K562 (cell line): ENCODE results near the gene OR1B1. TPM values are rescaled to one million over a fixed set of nuclear protein-coding genes. Genes with fewer than 3 reads are reported as not detected.

Experiments
- DACH1 ChIP-seq: fragments of 450-650 bp; IDR thresholded peaks from 2 replicates; pipeline ENCODE4 v1.6.1; 2018; ENCODE audit not compliant: partially characterized antibody
- HNRNPUL1 ChIP-seq: fragments of 200-400 bp; formaldehyde crosslinking; IDR thresholded peaks from 2 replicates; pipeline ENCODE4 v1.6.1; 2017; ENCODE audit warnings: low read length
- KAT2B ChIP-seq: IDR thresholded peaks from one replicate; pipeline ENCODE4 v1.6.1; 2012; ENCODE audit warnings: low read depth, mild to moderate bottlenecking, control low read depth, inconsistent platforms, low read length, moderate library complexity
- NCOR1 ChIP-seq: fragments of 450-650 bp; IDR thresholded peaks from 2 replicates; pipeline ENCODE4 v1.6.1; 2016; ENCODE audit warnings: mild to moderate bottlenecking, moderate library complexity
- NELFE ChIP-seq: IDR thresholded peaks from 2 replicates; pipeline ENCODE4 v1.6.1; 2011; ENCODE audit warnings: mild to moderate bottlenecking; ENCODE audit not compliant: insufficient read depth, insufficient read length
- NR3C1 ChIP-seq: sonication (generic); formaldehyde crosslinking; IDR thresholded peaks from 2 replicates; pipeline ENCODE4 v1.8.1; 2022; ENCODE audit warnings: missing genetic modification reagents
- SMARCE1 ChIP-seq: fragments of 450-650 bp; IDR thresholded peaks from 2 replicates; pipeline ENCODE4 v1.7.1; 2016; ENCODE audit warnings: mild to moderate bottlenecking
- TEAD4 ChIP-seq, 2 experiments: sonication (generic) in 1 of 2; formaldehyde crosslinking in 1 of 2; IDR thresholded peaks; 2 replicates each; pipeline versions ENCODE4 v1.6.1 to v1.8.0; 2012 to 2022; ENCODE audit warnings: borderline replicate concordance in 1 of 2, inconsistent platforms in 1 of 2, low read length in 1 of 2, mild to moderate bottlenecking in 1 of 2, missing genetic modification reagents in 1 of 2
- ZBTB8A ChIP-seq: fragments of 450-650 bp; IDR thresholded peaks from 2 replicates; pipeline ENCODE4 v1.6.1; 2018; ENCODE audit warnings: mild to moderate bottlenecking, moderate library complexity; ENCODE audit not compliant: partially characterized antibody
- ZNF134 ChIP-seq: fragments of 250-450 bp; sonication (Bioruptor Pico); conservative IDR thresholded peaks from 2 replicates; pipeline ENCODE4 v1.4.0; 2020
- ZNF232 ChIP-seq: sonication (generic); formaldehyde crosslinking; IDR thresholded peaks from 2 replicates; pipeline ENCODE4 v1.8.0; 2022; ENCODE audit warnings: mild to moderate bottlenecking, missing genetic modification reagents
- polyA plus RNA-seq, 8 experiments: library from polyadenylated mRNA; depleted of rRNA in 4 of 8; stranded (reverse) in 5 of 8; unstranded in 3 of 8; fragments of >200 nt; fragmentation: Nextera tagmentation in 2 of 8; fragmentation: Illumina TruSeq in 1 of 8; extraction: Ambion mirVana in 2 of 8; extraction: Trizol in 1 of 8; gene quantifications; 2 replicates each; pipeline versions ENCODE4 v1.2.1 to v1.2.3, GENCODE V29; 2011 to 2014; ENCODE audit warnings: inconsistent platforms in 1 of 8, missing spikeins in 1 of 8
- total RNA-seq, 7 experiments: library from RNA; depleted of rRNA in 6 of 7; stranded (reverse); fragments of >200 nt in 6 of 7; fragmentation: Illumina TruSeq in 2 of 7; extraction: Trizol in 2 of 7; gene quantifications; 2 replicates each; pipeline versions ENCODE4 v1.2.1 to v1.2.3, GENCODE V29; 2011 to 2021; ENCODE audit warnings: low replicate concordance in 1 of 7
- TF ChIP-seq, protein P1 (sequence below), 2 experiments: fragments of 450-650 bp; IDR thresholded peaks; 2 replicates each; pipeline ENCODE4 v1.6.1; 2016; ENCODE audit warnings: mild to moderate bottlenecking in 2 of 2, borderline replicate concordance in 1 of 2, low read depth in 1 of 2, moderate library complexity in 1 of 2
- TF ChIP-seq, protein P2 (sequence below): sonication (generic); formaldehyde crosslinking; IDR thresholded peaks from 2 replicates; pipeline ENCODE4 v1.8.1; 2022; ENCODE audit warnings: missing genetic modification reagents
- TF ChIP-seq, protein P3 (sequence below): fragments of 450-650 bp; formaldehyde crosslinking; conservative IDR thresholded peaks from 2 replicates; pipeline ENCODE4 v1.4.0; 2022; ENCODE audit warnings: mild to moderate bottlenecking, missing genetic modification characterization
- TF ChIP-seq, protein P4 (sequence below), 2 experiments: IDR thresholded peaks in 1 of 2; conservative IDR thresholded peaks in 1 of 2; 2 replicates each; pipeline ENCODE4 v1.6.1; 2016; ENCODE audit warnings: low read depth in 2 of 2, mild to moderate bottlenecking in 1 of 2, missing compliant biosample characterization in 1 of 2, missing genetic modification characterization in 1 of 2, moderate library complexity in 1 of 2

Gene OR1B1
- total and polyA plus RNA-seq, 9 of the 15 experiments (the other 6 are each of a cell fraction or from before 2014, with no cell fraction given) = not detected

DNA sequence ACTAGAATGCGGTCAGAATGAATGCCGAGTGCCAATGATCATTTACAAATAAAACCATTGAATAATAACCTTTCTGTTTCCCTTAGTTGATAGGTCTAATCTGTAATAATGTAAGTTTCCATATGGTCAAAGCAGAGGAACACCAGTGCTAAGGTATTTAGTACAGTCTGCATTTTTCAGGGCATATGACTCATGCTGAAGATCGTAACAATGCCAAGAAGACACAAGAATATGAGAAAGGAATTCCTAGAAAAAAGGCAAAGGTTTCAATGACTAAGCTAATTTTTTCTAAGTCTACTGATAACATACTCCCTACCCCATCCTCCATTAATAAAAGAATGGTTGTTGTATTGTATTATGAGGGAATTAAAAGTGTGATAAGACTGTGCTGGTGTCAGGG is 77.1 kb downstream of the OR1B1 start (continued):
- TF ChIP-seq, protein P1, sequence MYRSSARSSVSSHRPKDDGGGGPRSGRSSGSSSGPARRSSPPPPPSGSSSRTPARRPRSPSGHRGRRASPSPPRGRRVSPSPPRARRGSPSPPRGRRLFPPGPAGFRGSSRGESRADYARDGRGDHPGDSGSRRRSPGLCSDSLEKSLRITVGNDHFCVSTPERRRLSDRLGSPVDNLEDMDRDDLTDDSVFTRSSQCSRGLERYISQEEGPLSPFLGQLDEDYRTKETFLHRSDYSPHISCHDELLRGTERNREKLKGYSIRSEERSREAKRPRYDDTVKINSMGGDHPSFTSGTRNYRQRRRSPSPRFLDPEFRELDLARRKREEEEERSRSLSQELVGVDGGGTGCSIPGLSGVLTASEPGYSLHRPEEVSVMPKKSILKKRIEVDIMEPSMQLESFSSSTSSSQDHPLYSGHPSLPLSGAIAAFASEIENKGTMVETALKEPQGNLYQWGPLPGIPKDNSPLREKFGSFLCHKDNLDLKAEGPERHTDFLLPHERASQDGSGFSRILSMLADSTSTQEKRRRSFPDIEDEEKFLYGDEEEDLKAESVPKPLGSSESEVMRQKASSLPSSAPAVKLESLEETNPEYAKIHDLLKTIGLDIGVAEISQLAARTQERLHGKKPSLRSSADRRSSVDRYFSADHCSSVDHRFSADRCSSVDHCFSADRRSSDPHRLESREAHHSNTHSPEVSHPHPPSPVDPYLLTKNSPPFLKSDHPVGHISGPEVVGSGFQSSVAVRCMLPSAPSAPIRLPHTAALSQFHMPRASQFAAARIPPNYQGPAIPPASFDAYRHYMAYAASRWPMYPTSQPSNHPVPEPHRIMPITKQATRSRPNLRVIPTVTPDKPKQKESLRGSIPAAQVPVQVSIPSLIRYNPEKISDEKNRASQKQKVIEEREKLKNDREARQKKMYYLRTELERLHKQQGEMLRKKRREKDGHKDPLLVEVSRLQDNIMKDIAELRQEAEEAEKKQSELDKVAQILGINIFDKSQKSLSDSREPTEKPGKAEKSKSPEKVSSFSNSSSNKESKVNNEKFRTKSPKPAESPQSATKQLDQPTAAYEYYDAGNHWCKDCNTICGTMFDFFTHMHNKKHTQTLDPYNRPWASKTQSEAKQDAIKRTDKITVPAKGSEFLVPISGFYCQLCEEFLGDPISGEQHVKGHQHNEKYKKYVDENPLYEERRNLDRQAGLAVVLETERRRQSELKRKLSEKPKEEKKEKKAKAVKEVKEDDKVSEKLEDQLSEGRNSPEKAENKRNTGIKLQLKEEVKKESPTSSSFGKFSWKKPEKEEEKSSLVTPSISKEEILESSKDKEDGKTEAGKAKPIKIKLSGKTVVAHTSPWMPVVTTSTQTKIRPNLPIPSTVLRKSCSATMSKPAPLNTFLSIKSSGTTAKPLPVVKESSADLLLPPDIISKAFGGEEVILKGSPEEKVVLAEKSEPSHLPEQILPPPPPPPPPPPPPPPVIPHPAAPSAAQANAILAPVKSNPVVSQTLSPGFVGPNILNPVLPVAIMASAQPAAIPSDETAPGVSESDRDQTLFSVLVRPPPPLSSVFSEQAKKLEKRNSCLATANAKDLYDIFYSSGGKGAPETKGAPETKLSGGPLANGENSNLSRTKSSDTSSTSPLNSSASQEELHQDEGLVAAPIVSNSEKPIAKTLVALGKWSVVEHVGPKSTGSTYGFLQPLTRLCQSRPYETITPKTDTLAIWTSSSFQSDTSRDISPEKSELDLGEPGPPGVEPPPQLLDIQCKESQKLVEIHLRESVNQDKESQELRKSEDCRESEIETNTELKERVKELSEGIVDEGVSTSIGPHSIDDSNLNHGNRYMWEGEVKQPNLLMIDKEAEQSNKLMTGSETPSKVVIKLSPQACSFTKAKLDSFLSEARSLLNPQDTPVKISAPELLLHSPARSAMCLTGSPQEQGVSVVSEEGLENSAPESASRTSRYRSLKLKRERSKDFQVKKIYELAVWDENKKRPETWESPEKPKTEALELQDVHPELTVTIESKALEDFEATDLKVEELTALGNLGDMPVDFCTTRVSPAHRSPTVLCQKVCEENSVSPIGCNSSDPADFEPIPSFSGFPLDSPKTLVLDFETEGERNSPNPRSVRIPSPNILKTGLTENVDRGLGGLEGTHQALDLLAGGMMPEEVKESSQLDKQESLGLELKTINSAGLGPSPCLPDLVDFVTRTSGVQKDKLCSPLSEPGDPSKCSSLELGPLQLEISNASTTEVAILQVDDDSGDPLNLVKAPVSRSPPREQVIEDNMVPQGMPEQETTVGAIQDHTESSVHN (IDR thresholded peaks at IDR 0.05; ENCODE audit: borderline replicate concordance in 1 of 2, low read depth in 1 of 2) = no peak
- TF ChIP-seq DACH1 (peak; percentile 37), NELFE (no peak), NR3C1 (CRISPR knock-in tag) (no peak), ZNF232 (no peak), KAT2B (no peak), SMARCE1 (peak; percentile 75; the same call in 1 of the 2 replicates), ZBTB8A (no peak), ZNF134 (no peak), NCOR1 (peak; percentile 38; the same call in 1 of the 2 replicates), TEAD4 (IDR thresholded peaks at IDR 0.05; ENCODE audit: low read length) (peak; percentile 65), TEAD4 (CRISPR knock-in tag; IDR thresholded peaks at IDR 0.05; ENCODE audit: borderline replicate concordance) (no peak), HNRNPUL1 (no peak)
- TF ChIP-seq, protein P2, sequence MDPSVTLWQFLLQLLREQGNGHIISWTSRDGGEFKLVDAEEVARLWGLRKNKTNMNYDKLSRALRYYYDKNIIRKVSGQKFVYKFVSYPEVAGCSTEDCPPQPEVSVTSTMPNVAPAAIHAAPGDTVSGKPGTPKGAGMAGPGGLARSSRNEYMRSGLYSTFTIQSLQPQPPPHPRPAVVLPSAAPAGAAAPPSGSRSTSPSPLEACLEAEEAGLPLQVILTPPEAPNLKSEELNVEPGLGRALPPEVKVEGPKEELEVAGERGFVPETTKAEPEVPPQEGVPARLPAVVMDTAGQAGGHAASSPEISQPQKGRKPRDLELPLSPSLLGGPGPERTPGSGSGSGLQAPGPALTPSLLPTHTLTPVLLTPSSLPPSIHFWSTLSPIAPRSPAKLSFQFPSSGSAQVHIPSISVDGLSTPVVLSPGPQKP = no peak
- TF ChIP-seq, protein P3, sequence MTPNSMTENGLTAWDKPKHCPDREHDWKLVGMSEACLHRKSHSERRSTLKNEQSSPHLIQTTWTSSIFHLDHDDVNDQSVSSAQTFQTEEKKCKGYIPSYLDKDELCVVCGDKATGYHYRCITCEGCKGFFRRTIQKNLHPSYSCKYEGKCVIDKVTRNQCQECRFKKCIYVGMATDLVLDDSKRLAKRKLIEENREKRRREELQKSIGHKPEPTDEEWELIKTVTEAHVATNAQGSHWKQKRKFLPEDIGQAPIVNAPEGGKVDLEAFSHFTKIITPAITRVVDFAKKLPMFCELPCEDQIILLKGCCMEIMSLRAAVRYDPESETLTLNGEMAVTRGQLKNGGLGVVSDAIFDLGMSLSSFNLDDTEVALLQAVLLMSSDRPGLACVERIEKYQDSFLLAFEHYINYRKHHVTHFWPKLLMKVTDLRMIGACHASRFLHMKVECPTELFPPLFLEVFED (CRISPR knock-in tag) = no peak
- TF ChIP-seq, protein P4, sequence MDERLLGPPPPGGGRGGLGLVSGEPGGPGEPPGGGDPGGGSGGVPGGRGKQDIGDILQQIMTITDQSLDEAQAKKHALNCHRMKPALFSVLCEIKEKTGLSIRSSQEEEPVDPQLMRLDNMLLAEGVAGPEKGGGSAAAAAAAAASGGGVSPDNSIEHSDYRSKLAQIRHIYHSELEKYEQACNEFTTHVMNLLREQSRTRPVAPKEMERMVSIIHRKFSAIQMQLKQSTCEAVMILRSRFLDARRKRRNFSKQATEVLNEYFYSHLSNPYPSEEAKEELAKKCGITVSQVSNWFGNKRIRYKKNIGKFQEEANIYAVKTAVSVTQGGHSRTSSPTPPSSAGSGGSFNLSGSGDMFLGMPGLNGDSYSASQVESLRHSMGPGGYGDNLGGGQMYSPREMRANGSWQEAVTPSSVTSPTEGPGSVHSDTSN (CRISPR knock-in tag; IDR thresholded peaks at IDR 0.05; ENCODE audit: low read depth) = no peak
- TF ChIP-seq, protein P4 (tag; conservative IDR thresholded peaks at IDR 0.05; ENCODE audit: low read depth) = no peak
